GM12874 (cell line): ENCODE measurements around the gene PLB1.

Source experiments
- CTCF ChIP-seq: IDR thresholded peaks from 2 replicates; pipeline ENCODE4 v1.5.1; 2011; ENCODE audit warnings: low read depth, mild to moderate bottlenecking, control low read depth, low read length, moderate library complexity; ENCODE audit not compliant: insufficient read depth

The PLB1 gene

GRCh38 chr2:28644760-28645159 is 148.9 kb downstream of the PLB1 start:
- TF ChIP-seq CTCF = no peak

- no peak for TF ChIP-seq CTCF
Measured at GRCh38 chr2:28645553-28645952, 149.7 kb downstream of the PLB1 start.

GRCh38 chr2:28647682-28648081 is 151.8 kb downstream of the PLB1 start:
- no peak for TF ChIP-seq CTCF

GRCh38 chr2:28648147-28648546 is 152.3 kb downstream of the PLB1 start:
- no peak for TF ChIP-seq CTCF

GRCh38 chr2:28648671-28649395 is 153.0 kb downstream of the PLB1 start:
- TF ChIP-seq CTCF = no peak

- TF ChIP-seq CTCF = no peak
Measured at GRCh38 chr2:28649481-28650265, 153.8 kb downstream of the PLB1 start.

- TF ChIP-seq CTCF = no peak
Measured at GRCh38 chr2:28650266-28650584, 154.4 kb downstream of the PLB1 start.
